H9 (cell line): ENCODE measurements around the gene ATXN10. TPM values are rescaled to one million over a fixed set of nuclear protein-coding genes. Genes with fewer than 3 reads are reported as not detected.

Experiments
- DNase-seq: peaks from one replicate; pipeline ENCODE4 v3.0.0-alpha.2; 2017
- H2AFZ ChIP-seq: one replicate; pipeline ENCODE4 v1.6.1; 2013; ENCODE audit warnings: mild to moderate bottlenecking, low read length, control low read depth, moderate library complexity
- H2AK5ac ChIP-seq: 2 replicates; pipeline ENCODE4 v1.6.1; 2013; ENCODE audit warnings: low read length, control low read depth, mixed read lengths; ENCODE audit not compliant: insufficient read length
- H2BK120ac ChIP-seq: one replicate; pipeline ENCODE4 v1.6.1; 2013; ENCODE audit warnings: low read depth, mild to moderate bottlenecking, low read length, control low read depth, inconsistent platforms; ENCODE audit not compliant: poor library complexity, severe bottlenecking
- H2BK12ac ChIP-seq: 2 replicates; pipeline ENCODE4 v1.6.1; 2013; ENCODE audit warnings: low read length, control low read depth, mixed read lengths, low read depth; ENCODE audit not compliant: insufficient read length
- H2BK15ac ChIP-seq: 2 replicates; pipeline ENCODE4 v1.6.1; 2013; ENCODE audit warnings: low read depth, low read length, control low read depth
- H2BK20ac ChIP-seq: one replicate; pipeline ENCODE4 v1.6.1; 2013; ENCODE audit warnings: low read depth, mild to moderate bottlenecking, low read length, control low read depth, inconsistent platforms; ENCODE audit not compliant: poor library complexity, severe bottlenecking
- H2BK5ac ChIP-seq: 2 replicates; pipeline ENCODE4 v1.6.1; 2013; ENCODE audit warnings: low read length, control low read depth, mixed read lengths; ENCODE audit not compliant: insufficient read length
- H3K14ac ChIP-seq: 2 replicates; pipeline ENCODE4 v1.6.1; 2013; ENCODE audit warnings: low read length, control low read depth; ENCODE audit not compliant: insufficient read depth
- H3K18ac ChIP-seq: 2 replicates; pipeline ENCODE4 v1.6.1; 2013; ENCODE audit warnings: low read depth, mild to moderate bottlenecking, mixed read lengths, low read length, control low read depth; ENCODE audit not compliant: insufficient read length
- H3K23ac ChIP-seq: 2 replicates; pipeline ENCODE4 v1.6.1; 2013; ENCODE audit warnings: low read length, control low read depth, mixed read lengths, low read depth; ENCODE audit not compliant: insufficient read length
- H3K23me2 ChIP-seq: 2 replicates; pipeline ENCODE4 v1.6.1; 2013; ENCODE audit warnings: low read depth, mild to moderate bottlenecking, mixed read lengths, low read length, control low read depth; ENCODE audit not compliant: insufficient read length, poor library complexity, severe bottlenecking
- H3K27ac ChIP-seq: 2 replicates; pipeline ENCODE4 v1.5.1; 2013; ENCODE audit warnings: low read length, control low read depth, mixed read lengths, low read depth; ENCODE audit not compliant: insufficient read length
- H3K27me3 ChIP-seq: 2 replicates; pipeline ENCODE4 v1.6.1; 2013; ENCODE audit warnings: low read length, control low read depth, inconsistent platforms; ENCODE audit not compliant: insufficient read depth
- H3K4ac ChIP-seq: 2 replicates; pipeline ENCODE4 v1.6.1; 2013; ENCODE audit warnings: low read depth, mild to moderate bottlenecking, control low read depth, inconsistent platforms, low read length, moderate library complexity
- H3K4me1 ChIP-seq: 2 replicates; pipeline ENCODE4 v1.6.1; 2013; ENCODE audit warnings: low read length, control low read depth, inconsistent platforms; ENCODE audit not compliant: insufficient read depth
- H3K4me2 ChIP-seq: 2 replicates; pipeline ENCODE4 v1.6.1; 2013; ENCODE audit warnings: low read length, control low read depth, mixed read lengths; ENCODE audit not compliant: insufficient read length, insufficient read depth
- H3K56ac ChIP-seq: 2 replicates; pipeline ENCODE4 v1.6.1; 2013; ENCODE audit warnings: low read depth, mild to moderate bottlenecking, mixed read lengths, low read length, control low read depth; ENCODE audit not compliant: insufficient read length
- H3K79me1 ChIP-seq: 2 replicates; pipeline ENCODE4 v1.6.1; 2013; ENCODE audit warnings: low read depth, mild to moderate bottlenecking, moderate library complexity, low read length, control low read depth, inconsistent platforms; ENCODE audit not compliant: insufficient read depth, poor library complexity, severe bottlenecking
- H3K79me2 ChIP-seq: 2 replicates; pipeline ENCODE4 v1.6.1; 2013; ENCODE audit warnings: low read length, control low read depth, inconsistent platforms; ENCODE audit not compliant: insufficient read depth
- H3K9ac ChIP-seq: 2 replicates; pipeline ENCODE4 v1.6.1; 2013; ENCODE audit warnings: low read length, control low read depth, mixed read lengths; ENCODE audit not compliant: insufficient read length; ENCODE audit errors: extremely low read depth
- H3K9me3 ChIP-seq: one replicate; pipeline ENCODE4 v1.6.1; 2013; ENCODE audit warnings: low read depth, low read length, inconsistent platforms; ENCODE audit not compliant: control insufficient read depth
- H3T11ph ChIP-seq: one replicate; pipeline ENCODE4 v1.6.1; 2013; ENCODE audit warnings: mild to moderate bottlenecking, low read length, control low read depth, inconsistent platforms
- H4K20me1 ChIP-seq: one replicate; pipeline ENCODE4 v1.6.1; 2013; ENCODE audit not compliant: control insufficient read depth, insufficient read length, insufficient read depth
- H4K5ac ChIP-seq: 2 replicates; pipeline ENCODE4 v1.6.1; 2013; ENCODE audit warnings: low read depth, mild to moderate bottlenecking, mixed read lengths, low read length, control low read depth; ENCODE audit not compliant: insufficient read length
- H4K8ac ChIP-seq: replicated peaks from 2 replicates; pipeline ENCODE4 v1.6.1; 2013; ENCODE audit warnings: low read length, control low read depth, mixed read lengths, low read depth; ENCODE audit not compliant: insufficient read length
- H4K91ac ChIP-seq: 2 replicates; pipeline ENCODE4 v1.6.1; 2013; ENCODE audit warnings: low read depth, mild to moderate bottlenecking, moderate library complexity, mixed read lengths, low read length, control low read depth; ENCODE audit not compliant: insufficient read length
- H3K27ac Mint-ChIP-seq, 3 experiments: 2 replicates in 2 of 3; 3 replicates in 1 of 3; pipeline ENCODE4 v1.8.0; 2020 to 2021; ENCODE audit warnings: mixed read lengths in 3 of 3, mild to moderate bottlenecking in 1 of 3, moderate library complexity in 1 of 3
- H3K27me3 Mint-ChIP-seq: 2 replicates; pipeline ENCODE4 v1.8.0; 2021; ENCODE audit warnings: low read depth, mild to moderate bottlenecking, moderate library complexity, mixed read lengths
- H3K36me3 Mint-ChIP-seq, 3 experiments: 2 replicates in 2 of 3; 3 replicates in 1 of 3; pipeline ENCODE4 v1.8.0; 2020 to 2021; ENCODE audit warnings: low read depth in 3 of 3, mixed read lengths in 3 of 3; ENCODE audit not compliant: insufficient read depth in 1 of 3
- H3K4me1 Mint-ChIP-seq, 2 experiments: 2 replicates each; pipeline ENCODE4 v1.8.0; 2020; ENCODE audit warnings: mixed read lengths in 2 of 2
- H3K4me3 Mint-ChIP-seq, 2 experiments: 2 replicates in 1 of 2; 3 replicates in 1 of 2; pipeline ENCODE4 v1.8.0; 2020 to 2021; ENCODE audit warnings: mild to moderate bottlenecking in 2 of 2, mixed read lengths in 2 of 2, moderate library complexity in 1 of 2
- H3K9me3 Mint-ChIP-seq, 2 experiments: 2 replicates in 1 of 2; 3 replicates in 1 of 2; pipeline ENCODE4 v1.8.0; 2020; ENCODE audit warnings: mild to moderate bottlenecking in 2 of 2, mixed read lengths in 2 of 2, moderate library complexity in 1 of 2
- WGBS: extraction: QIAGEN DNeasy Blood & Tissue Kit; methylation state at CpG from one replicate; pipeline ENCODE4 v1.1.7; 2013; ENCODE audit warnings: missing lambda C conversion rate, low lambda C conversion rate, mixed read lengths; ENCODE audit not compliant: insufficient read length; ENCODE audit errors: extremely low coverage; 5-methylcytosine and 5-hydroxymethylcytosine counted together
- total RNA-seq: library from RNA; stranded (reverse); gene quantifications from 2 replicates; pipeline ENCODE4 v1.2.1, GENCODE V29; 2021
- TF ChIP-seq, protein P1 (sequence below): fragments of 200-600 bp; sonication (generic); conservative IDR thresholded peaks from 3 replicates; pipeline ENCODE4 v1.8.0; 2021; ENCODE audit warnings: antibody characterized with exemption, mild to moderate bottlenecking

The ATXN10 gene
- total RNA-seq, 1 experiment from 2014 or later = 210 TPM

DNA sequence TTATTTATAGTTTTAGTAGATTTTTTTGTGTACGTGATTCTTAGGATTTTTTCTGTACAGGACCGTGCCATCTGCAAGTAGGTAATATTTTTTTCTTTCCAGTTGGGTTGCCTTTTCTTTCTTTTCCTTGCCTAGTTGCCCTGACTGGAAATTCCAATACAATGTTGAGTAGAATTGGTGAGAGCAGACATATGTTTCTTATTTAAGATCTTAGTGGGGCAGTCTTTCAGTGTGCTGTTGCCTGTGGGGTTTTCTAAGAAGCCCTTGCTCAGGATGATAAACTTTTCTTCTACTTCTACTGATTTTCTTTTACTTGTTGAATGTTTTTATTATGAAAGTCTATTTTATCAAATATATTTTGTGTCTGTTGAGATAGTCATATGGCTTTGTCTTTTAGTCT, 33.0 kb downstream of the ATXN10 start:
- TF ChIP-seq, protein P1, sequence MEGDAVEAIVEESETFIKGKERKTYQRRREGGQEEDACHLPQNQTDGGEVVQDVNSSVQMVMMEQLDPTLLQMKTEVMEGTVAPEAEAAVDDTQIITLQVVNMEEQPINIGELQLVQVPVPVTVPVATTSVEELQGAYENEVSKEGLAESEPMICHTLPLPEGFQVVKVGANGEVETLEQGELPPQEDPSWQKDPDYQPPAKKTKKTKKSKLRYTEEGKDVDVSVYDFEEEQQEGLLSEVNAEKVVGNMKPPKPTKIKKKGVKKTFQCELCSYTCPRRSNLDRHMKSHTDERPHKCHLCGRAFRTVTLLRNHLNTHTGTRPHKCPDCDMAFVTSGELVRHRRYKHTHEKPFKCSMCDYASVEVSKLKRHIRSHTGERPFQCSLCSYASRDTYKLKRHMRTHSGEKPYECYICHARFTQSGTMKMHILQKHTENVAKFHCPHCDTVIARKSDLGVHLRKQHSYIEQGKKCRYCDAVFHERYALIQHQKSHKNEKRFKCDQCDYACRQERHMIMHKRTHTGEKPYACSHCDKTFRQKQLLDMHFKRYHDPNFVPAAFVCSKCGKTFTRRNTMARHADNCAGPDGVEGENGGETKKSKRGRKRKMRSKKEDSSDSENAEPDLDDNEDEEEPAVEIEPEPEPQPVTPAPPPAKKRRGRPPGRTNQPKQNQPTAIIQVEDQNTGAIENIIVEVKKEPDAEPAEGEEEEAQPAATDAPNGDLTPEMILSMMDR = no peak
- Histone ChIP-seq H3K79me1 (peaks cover 5% of the 10 kb centered on the region), H3K27me3 (no peaks in the 10 kb centered on the region), H3K23ac (no peak overlapping the region), H2BK120ac (no peak overlapping the region), H4K5ac (no peak overlapping the region), H3K56ac (no peak overlapping the region), H3K23me2 (no peaks in the 10 kb centered on the region), H4K91ac (no peak overlapping the region), H3K14ac (no peak overlapping the region), H3K4ac (no peak overlapping the region), H3K9me3 (no peaks in the 10 kb centered on the region), H3K4me2 (no peak overlapping the region), H2BK20ac (no peak overlapping the region), H2AFZ (no peak overlapping the region), H3K18ac (no peak overlapping the region), H3T11ph (no peak overlapping the region), H2BK15ac (no peak overlapping the region), H4K20me1 (no peaks in the 10 kb centered on the region), H3K79me2 (peaks cover 2% of the 10 kb centered on the region; the same call in 1 of the 2 replicates), H3K4me1 (no peaks in the 10 kb centered on the region), H2BK5ac (no peak overlapping the region), H2BK12ac (no peak overlapping the region), H3K27ac (no peak overlapping the region), H3K9ac (no peak overlapping the region), H2AK5ac (no peak overlapping the region), H4K8ac (no peak overlapping the region)
- Mint-ChIP-seq H3K27me3 (no peaks in the 10 kb centered on the region), H3K4me3 (no peak overlapping the region), H3K27ac (peak overlapping the region in 1 of 3 experiments; percentile 74; a peak in 1 of 7 replicates), H3K36me3 (peaks cover 13 to 73% (median 56%) of the 10 kb centered on the region in 3 experiments; a peak in 6 of 7 replicates), H3K4me1 (peaks cover 6 to 8% of the 10 kb centered on the region in 2 experiments; a peak in 3 of 4 replicates), H3K9me3 (no peaks in the 10 kb centered on the region)
- no peak for DNase-seq
- WGBS = no CpG with 5 or more reads among the region's 2 CpGs
